IMR-90 (cell line): ENCODE results near the gene SQSTM1. TPM values are rescaled to one million over a fixed set of nuclear protein-coding genes. Genes with fewer than 3 reads are reported as not detected.

Experiments used
- ATAC-seq: fragments of 200-7000 bp; cut with Tn5 transposase; 2 replicates; pipeline ENCODE4 v1.9.1; 2020; ENCODE audit warnings: low read depth, mild to moderate bottlenecking, moderate library complexity
- BruUV-seq: library from RNA; stranded (reverse); fragments of 400-500 nt; replicated peaks from 2 replicates; lab custom pipeline; 2021; lab: Mats Ljungman, UMichigan
- CTCF ChIA-PET: fragments of 300-600 bp; formaldehyde crosslinking; extraction: SDS; loops from one replicate; lab custom pipeline; 2021; ENCODE audit warnings: antibody characterized with exemption; lab: Yijun Ruan, JAX
- POLR2A ChIA-PET: fragments of 300-600 bp; sonication (Branson Sonifier 250); formaldehyde crosslinking; loops from one replicate; lab custom pipeline; 2022; ENCODE audit warnings: antibody characterized with exemption; ENCODE audit not compliant: unreplicated experiment; lab: Charles Lee
- DNase-seq: peaks from one replicate; pipeline ENCODE4 v3.0.0; 2013
- H2AFZ ChIP-seq: replicated peaks from 2 replicates; pipeline ENCODE3; 2013; ENCODE audit warnings: low read length, mild to moderate bottlenecking; ENCODE audit not compliant: poor library complexity
- H2AK5ac ChIP-seq: 2 replicates; pipeline ENCODE4 v1.6.1; 2013; ENCODE audit warnings: low read depth, low read length, inconsistent platforms
- H2AK9ac ChIP-seq: replicated peaks from 2 replicates; pipeline ENCODE3; 2013; ENCODE audit warnings: mild to moderate bottlenecking, low read depth, low read length, moderate library complexity; ENCODE audit not compliant: poor library complexity
- H2BK120ac ChIP-seq: 2 replicates; pipeline ENCODE4 v1.6.1; 2013; ENCODE audit warnings: low read depth, low read length, inconsistent platforms
- H2BK15ac ChIP-seq: 3 replicates; pipeline ENCODE4 v1.6.1; 2013; ENCODE audit warnings: low read depth, low read length, inconsistent platforms
- H2BK20ac ChIP-seq: 2 replicates; pipeline ENCODE4 v1.6.1; 2013; ENCODE audit warnings: low read depth, mild to moderate bottlenecking, inconsistent platforms, low read length, moderate library complexity
- H2BK5ac ChIP-seq: 2 replicates; pipeline ENCODE4 v1.6.1; 2013; ENCODE audit warnings: mild to moderate bottlenecking, low read depth, low read length, inconsistent platforms; ENCODE audit not compliant: poor library complexity, severe bottlenecking
- H3K14ac ChIP-seq: replicated peaks from 2 replicates; pipeline ENCODE4 v1.6.1; 2013; ENCODE audit warnings: low read depth, low read length, inconsistent platforms
- H3K18ac ChIP-seq: 2 replicates; pipeline ENCODE4 v1.6.1; 2013; ENCODE audit warnings: low read depth, low read length, control low read depth
- H3K23ac ChIP-seq: 2 replicates; pipeline ENCODE4 v1.6.1; 2013; ENCODE audit warnings: low read depth, low read length, inconsistent platforms
- H3K27ac ChIP-seq: 2 replicates; pipeline ENCODE4 v1.5.1; 2013; ENCODE audit warnings: mild to moderate bottlenecking, control low read depth, low read length; ENCODE audit not compliant: insufficient read depth
- H3K27me3 ChIP-seq: 2 replicates; pipeline ENCODE4 v1.6.1; 2013; ENCODE audit warnings: low read length; ENCODE audit not compliant: control insufficient read depth, insufficient read depth
- H3K36me3 ChIP-seq: 2 replicates; pipeline ENCODE4 v1.6.1; 2013; ENCODE audit warnings: low read length, mixed read lengths; ENCODE audit not compliant: control insufficient read depth, insufficient read depth
- H3K4ac ChIP-seq: 2 replicates; pipeline ENCODE4 v1.6.1; 2013; ENCODE audit warnings: low read depth, low read length, inconsistent platforms
- H3K4me1 ChIP-seq: 2 replicates; pipeline ENCODE4 v1.6.1; 2013; ENCODE audit warnings: low read length, mixed read lengths; ENCODE audit not compliant: control insufficient read depth, insufficient read depth
- H3K4me2 ChIP-seq: 2 replicates; pipeline ENCODE4 v1.6.1; 2013; ENCODE audit warnings: low read depth, mild to moderate bottlenecking, control low read depth, low read length, moderate library complexity
- H3K4me3 ChIP-seq: 2 replicates; pipeline ENCODE4 v1.5.1; 2013; ENCODE audit warnings: low read depth, mild to moderate bottlenecking, control low read depth, low read length, moderate library complexity; ENCODE audit not compliant: insufficient read depth
- H3K56ac ChIP-seq: 2 replicates; pipeline ENCODE4 v1.6.1; 2013; ENCODE audit warnings: low read length, inconsistent platforms; ENCODE audit not compliant: insufficient read depth; ENCODE audit errors: extremely low read depth
- H3K79me1 ChIP-seq, 2 experiments: 2 replicates each; pipeline ENCODE4 v1.6.1; 2013; ENCODE audit warnings: low read length in 2 of 2, inconsistent platforms in 1 of 2, low read depth in 1 of 2
- H3K9ac ChIP-seq: 2 replicates; pipeline ENCODE4 v1.6.1; 2013; ENCODE audit warnings: low read depth, low read length, control low read depth
- H3K9me1 ChIP-seq: 2 replicates; pipeline ENCODE4 v1.6.1; 2013; ENCODE audit warnings: low read length, inconsistent platforms; ENCODE audit not compliant: insufficient read depth
- H3K9me3 ChIP-seq: 2 replicates; pipeline ENCODE4 v1.6.1; 2013; ENCODE audit warnings: low read length; ENCODE audit not compliant: control insufficient read depth, insufficient read depth
- H4K20me1 ChIP-seq: 2 replicates; pipeline ENCODE4 v1.6.1; 2013; ENCODE audit warnings: low read length, inconsistent platforms; ENCODE audit not compliant: insufficient read depth
- H4K5ac ChIP-seq: 2 replicates; pipeline ENCODE4 v1.6.1; 2013; ENCODE audit warnings: mild to moderate bottlenecking, low read depth, low read length, control low read depth
- H4K8ac ChIP-seq, 2 experiments: 2 replicates each; pipeline ENCODE4 v1.6.1; 2013; ENCODE audit warnings: low read depth in 2 of 2, low read length in 2 of 2, control low read depth in 1 of 2, inconsistent platforms in 1 of 2
- H4K91ac ChIP-seq: 2 replicates; pipeline ENCODE4 v1.6.1; 2013; ENCODE audit warnings: low read depth, low read length, inconsistent platforms; ENCODE audit not compliant: insufficient read depth
- CEBPB ChIP-seq: IDR thresholded peaks from 2 replicates; pipeline ENCODE4 v1.6.1; 2012; ENCODE audit warnings: low read depth, low read length, improper control_type of control experiment
- CTCF ChIP-seq: conservative IDR thresholded peaks from 2 replicates; pipeline ENCODE4 v1.5.1; 2012; ENCODE audit warnings: mild to moderate bottlenecking, low read depth, low read length, improper control_type of control experiment
- MAFK ChIP-seq: IDR thresholded peaks from 2 replicates; pipeline ENCODE4 v1.6.1; 2012; ENCODE audit warnings: low read depth, low read length, improper control_type of control experiment
- NFE2L2 ChIP-seq: fragments of 150-350 bp; IDR thresholded peaks from 2 replicates; pipeline ENCODE4 v1.6.1; 2016; ENCODE audit warnings: low read depth, mild to moderate bottlenecking, low read length
- WGBS, 2 experiments: methylation state at CpG; one replicate each; pipeline versions ENCODE4 v1.1.5 to v1.1.7; 2013; ENCODE audit warnings: missing lambda C conversion rate in 2 of 2; ENCODE audit not compliant: insufficient read length in 1 of 2; ENCODE audit errors: extremely low coverage in 2 of 2; 5-methylcytosine and 5-hydroxymethylcytosine counted together
- dilution Hi-C: fragments of 300-500 bp; cut with HindIII; formaldehyde crosslinking; loops from one replicate; pipeline ENCODE4 v1.14.3; 2018; ENCODE audit warnings: low sequenced_read_pairs; ENCODE audit not compliant: unreplicated experiment
- in situ Hi-C: fragments of 300-500 bp; cut with MboI; formaldehyde crosslinking; loops from 3 replicates; pipeline ENCODE4 v1.14.3; 2019; ENCODE audit warnings: low sequenced_read_pairs, inconsistent platforms, mixed read lengths
- intact Hi-C: fragments of 100-400 bp; cut with micrococcal nuclease; formaldehyde crosslinking; loops from 2 replicates; pipeline ENCODE4 v1.10.0; 2022
- polyA plus RNA-seq, 3 experiments: library from polyadenylated mRNA; depleted of rRNA; stranded (reverse); fragments of >200 nt; gene quantifications; 2 replicates each; pipeline ENCODE4 v1.2.3, GENCODE V29; 2012; ENCODE audit warnings: low replicate concordance in 1 of 3
- total RNA-seq: library from RNA; depleted of rRNA; stranded (reverse); fragments of >200 nt; gene quantifications from 2 replicates; pipeline ENCODE4 v1.2.3, GENCODE V29; 2012

Gene SQSTM1
- total and polyA plus RNA-seq, 2 of the 4 experiments (the other 2 are of a cell fraction) = 152 to 184 TPM

- TF ChIP-seq CTCF (no peak), MAFK (no peak), CEBPB (no peak)
Observed at GRCh38 chr5:179799644-179799973, 21.1 kb upstream of the SQSTM1 start (continued).

- ATAC-seq (no peak), DNase-seq (no peak)
- Histone ChIP-seq H3K9ac (no peak overlapping the region), H3K4me1 (peaks cover 25% of the 10 kb centered on the region), H2AK9ac (peak overlapping the region; percentile 36), H2BK20ac (no peak overlapping the region), H4K5ac (no peak overlapping the region), H3K14ac (no peak overlapping the region), H3K9me1 (0 out of 2 replicates have a peak, but pooled peaks cover 2% of the 10 kb centered on the region), H4K20me1 (peaks cover 47% of the 10 kb centered on the region), H3K4me2 (no peak overlapping the region), H3K27ac (no peak overlapping the region), H3K56ac (no peak overlapping the region), H2AFZ (no peak overlapping the region), H4K8ac (no peak overlapping the region), H2BK5ac (no peak overlapping the region), H2BK15ac (no peak overlapping the region), H3K4ac (no peak overlapping the region), H2AK5ac (no peak overlapping the region), H3K79me1 (peaks cover 26 to 53% of the 10 kb centered on the region in 2 experiments), H2BK120ac (no peak overlapping the region), H3K4me3 (no peak overlapping the region), H4K91ac (no peak overlapping the region), H3K36me3 (peaks cover 53% of the 10 kb centered on the region), H3K9me3 (no peaks in the 10 kb centered on the region), H3K27me3 (no peaks in the 10 kb centered on the region), H3K23ac (no peak overlapping the region), H3K18ac (no peak overlapping the region)
- no TSS peak for BruUV-seq
- POLR2A ChIA-PET = no interaction called here
- intact Hi-C loops (loop anchor here (5.0 kb wide), 1 partner anchor 107 kb away; the partner anchor contains the start of gene TBC1D9B), in situ Hi-C loops (no loop called here), dilution Hi-C loops (no loop called here)
- WGBS, 2 experiments = 96% methylated on average over 5 of the region's 21 CpGs; no CpG with 5 or more reads in 1 of the 2 experiments
- CTCF ChIA-PET = no interaction called here
- no peak for TF ChIP-seq NFE2L2
Observed at GRCh38 chr5:179800071-179800695, 20.5 kb upstream of the SQSTM1 start.
